HepG2 (cell line): Measurements from ENCODE around the gene APEX1. TPM values are rescaled to one million over a fixed set of nuclear protein-coding genes. Genes with fewer than 3 reads are reported as not detected.
A peak's percentile ranks its signal among the peaks of the same experiment; 100 is the strongest.

ENCODE experiments used
- BCL6 ChIP-seq: IDR thresholded peaks from 2 replicates; pipeline ENCODE4 v1.6.1; 2016; ENCODE audit warnings: missing genetic modification reagents, missing compliant biosample characterization
- DPF2 ChIP-seq: sonication (generic); formaldehyde crosslinking; IDR thresholded peaks from 2 replicates; pipeline ENCODE4 v1.4.0; 2020; ENCODE audit warnings: mild to moderate bottlenecking, low read depth, missing genetic modification reagents, borderline replicate concordance
- ELF3 ChIP-seq: IDR thresholded peaks from 2 replicates; pipeline ENCODE4 v1.6.1; 2016; ENCODE audit warnings: missing genetic modification reagents, missing compliant biosample characterization
- GLMP ChIP-seq: sonication (generic); formaldehyde crosslinking; IDR thresholded peaks from 2 replicates; pipeline ENCODE4 v1.9.0; 2021; ENCODE audit warnings: missing genetic modification reagents, mild to moderate bottlenecking, borderline replicate concordance
- HES4 ChIP-seq: sonication (generic); formaldehyde crosslinking; IDR thresholded peaks from 2 replicates; pipeline ENCODE4 v1.9.0; 2021; ENCODE audit warnings: mild to moderate bottlenecking, missing genetic modification reagents, borderline replicate concordance
- HNF4A ChIP-seq: sonication (generic); formaldehyde crosslinking; IDR thresholded peaks from 2 replicates; pipeline ENCODE4 v1.4.0; 2020; ENCODE audit warnings: missing genetic modification reagents
- JUN ChIP-seq: sonication (generic); formaldehyde crosslinking; IDR thresholded peaks from 2 replicates; pipeline ENCODE4 v1.4.0; 2020; ENCODE audit warnings: mild to moderate bottlenecking, missing genetic modification reagents
- JUNB ChIP-seq: sonication (generic); formaldehyde crosslinking; IDR thresholded peaks from 2 replicates; pipeline ENCODE4 v1.8.0; 2022; ENCODE audit warnings: missing genetic modification reagents, mild to moderate bottlenecking, borderline replicate concordance
- MIXL1 ChIP-seq: IDR thresholded peaks from 2 replicates; pipeline ENCODE4 v1.6.1; 2016
- NFIC ChIP-seq: IDR thresholded peaks from 2 replicates; pipeline ENCODE4 v1.6.1; 2012; ENCODE audit warnings: mild to moderate bottlenecking, low read length, inconsistent platforms
- NPAS2 ChIP-seq: sonication (generic); formaldehyde crosslinking; IDR thresholded peaks from 2 replicates; pipeline ENCODE4 v1.8.0; 2022; ENCODE audit warnings: mild to moderate bottlenecking, missing genetic modification reagents, borderline replicate concordance
- NR2F2 ChIP-seq: IDR thresholded peaks from 2 replicates; pipeline ENCODE4 v1.6.1; 2012; ENCODE audit warnings: low read depth, inconsistent platforms, borderline replicate concordance
- NRL ChIP-seq: sonication (generic); formaldehyde crosslinking; IDR thresholded peaks from 2 replicates; pipeline ENCODE4 v1.5.0; 2020; ENCODE audit warnings: missing genetic modification reagents, mild to moderate bottlenecking, moderate library complexity, borderline replicate concordance
- RBM39 ChIP-seq: fragments of 200-400 bp; formaldehyde crosslinking; IDR thresholded peaks from one replicate; pipeline ENCODE4 v1.6.1; 2018; ENCODE audit warnings: antibody characterized with exemption, mild to moderate bottlenecking, low read depth, low read length; ENCODE audit not compliant: poor library complexity, severe bottlenecking
- REL ChIP-seq: sonication (generic); formaldehyde crosslinking; conservative IDR thresholded peaks from 2 replicates; pipeline ENCODE4 v1.8.0; 2022; ENCODE audit warnings: mild to moderate bottlenecking, missing genetic modification reagents, moderate library complexity
- ZBTB20 ChIP-seq: sonication (generic); formaldehyde crosslinking; IDR thresholded peaks from 2 replicates; pipeline ENCODE4 v1.8.1; 2023; ENCODE audit warnings: missing genetic modification reagents, low read depth, mild to moderate bottlenecking, borderline replicate concordance
- ZBTB38 ChIP-seq: sonication (generic); formaldehyde crosslinking; IDR thresholded peaks from 2 replicates; pipeline ENCODE4 v1.5.1; 2020; ENCODE audit warnings: mild to moderate bottlenecking, missing genetic modification reagents
- ZIK1 ChIP-seq: sonication (generic); formaldehyde crosslinking; IDR thresholded peaks from 2 replicates; pipeline ENCODE4 v1.5.0; 2020; ENCODE audit warnings: mild to moderate bottlenecking, low read depth, missing genetic modification reagents, borderline replicate concordance
- ZKSCAN5 ChIP-seq: sonication (generic); formaldehyde crosslinking; IDR thresholded peaks from 2 replicates; pipeline ENCODE4 v1.5.1; 2020; ENCODE audit warnings: mild to moderate bottlenecking, missing genetic modification reagents
- ZNF446 ChIP-seq: sonication (generic); formaldehyde crosslinking; IDR thresholded peaks from 2 replicates; pipeline ENCODE4 v1.5.0; 2020; ENCODE audit warnings: mild to moderate bottlenecking, missing genetic modification reagents
- ZNF501 ChIP-seq: sonication (generic); formaldehyde crosslinking; IDR thresholded peaks from 2 replicates; pipeline ENCODE4 v1.5.1; 2020; ENCODE audit warnings: mild to moderate bottlenecking, moderate library complexity, missing genetic modification reagents
- ZNF691 ChIP-seq: sonication (generic); formaldehyde crosslinking; IDR thresholded peaks from 2 replicates; pipeline ENCODE4 v1.4.0; 2020; ENCODE audit warnings: missing genetic modification reagents, low read depth, mild to moderate bottlenecking, borderline replicate concordance
- ZNF878 ChIP-seq: sonication (generic); formaldehyde crosslinking; IDR thresholded peaks from 2 replicates; pipeline ENCODE4 v1.8.1; 2023; ENCODE audit warnings: mild to moderate bottlenecking, missing genetic modification reagents, moderate library complexity
- polyA plus RNA-seq, 8 experiments: library from polyadenylated mRNA; depleted of rRNA in 3 of 8; stranded (reverse) in 7 of 8; unstranded in 1 of 8; fragments of >200 nt; fragmentation: Illumina TruSeq in 4 of 8; extraction: Trizol in 4 of 8; gene quantifications; 2 replicates each; pipeline versions ENCODE4 v1.2.1 to v1.2.3, GENCODE V29; 2011 to 2016; ENCODE audit warnings: low read depth in 4 of 8, missing spikeins in 1 of 8, mixed read lengths in 1 of 8; ENCODE audit not compliant: insufficient read depth in 1 of 8
- total RNA-seq, 5 experiments: library from RNA; depleted of rRNA; stranded (reverse); fragments of >200 nt; fragmentation: Illumina TruSeq; extraction: Trizol; gene quantifications; 2 replicates each; pipeline ENCODE4 v1.2.3, GENCODE V29; 2016; ENCODE audit warnings: low read depth in 1 of 5
- TF ChIP-seq, protein P1 (sequence below): sonication (generic); formaldehyde crosslinking; conservative IDR thresholded peaks from 2 replicates; pipeline ENCODE4 v1.8.0; 2022; ENCODE audit warnings: mild to moderate bottlenecking, moderate library complexity, missing genetic modification reagents

The APEX1 gene
- total and polyA plus RNA-seq, 2 of the 13 experiments (the other 11 are each of a cell fraction or from before 2014, with no cell fraction given) = 171 to 405 TPM

GRCh38 chr14:20429801-20430669 lies 25.0 kb upstream of the APEX1 start (continued):
- peak; percentile 90 for TF ChIP-seq NR2F2
- peak; percentile 64; the same call in 1 of the 2 replicates for TF ChIP-seq ZBTB20 (CRISPR knock-in tag)
- peak; percentile 52; the same call in 1 of the 2 replicates for TF ChIP-seq ELF3
- TF ChIP-seq MIXL1 (CRISPR knock-in tag) = 0 out of 2 replicates have a peak, but pooled peaks have one; percentile 52
- TF ChIP-seq, protein P1, sequence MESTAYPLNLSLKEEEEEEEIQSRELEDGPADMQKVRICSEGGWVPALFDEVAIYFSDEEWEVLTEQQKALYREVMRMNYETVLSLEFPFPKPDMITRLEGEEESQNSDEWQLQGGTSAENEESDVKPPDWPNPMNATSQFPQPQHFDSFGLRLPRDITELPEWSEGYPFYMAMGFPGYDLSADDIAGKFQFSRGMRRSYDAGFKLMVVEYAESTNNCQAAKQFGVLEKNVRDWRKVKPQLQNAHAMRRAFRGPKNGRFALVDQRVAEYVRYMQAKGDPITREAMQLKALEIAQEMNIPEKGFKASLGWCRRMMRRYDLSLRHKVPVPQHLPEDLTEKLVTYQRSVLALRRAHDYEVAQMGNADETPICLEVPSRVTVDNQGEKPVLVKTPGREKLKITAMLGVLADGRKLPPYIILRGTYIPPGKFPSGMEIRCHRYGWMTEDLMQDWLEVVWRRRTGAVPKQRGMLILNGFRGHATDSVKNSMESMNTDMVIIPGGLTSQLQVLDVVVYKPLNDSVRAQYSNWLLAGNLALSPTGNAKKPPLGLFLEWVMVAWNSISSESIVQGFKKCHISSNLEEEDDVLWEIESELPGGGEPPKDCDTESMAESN (CRISPR knock-in tag) = 0 out of 2 replicates have a peak, but pooled peaks have one; percentile 34
- TF ChIP-seq ZNF501 (CRISPR knock-in tag) = peak; percentile 81
- peak; percentile 87 for TF ChIP-seq ZNF691 (CRISPR knock-in tag)
- no peak for TF ChIP-seq GLMP (CRISPR knock-in tag)
- 0 out of 2 replicates have a peak, but pooled peaks have one; percentile 55 for TF ChIP-seq HES4 (CRISPR knock-in tag)
- no peak for TF ChIP-seq REL (CRISPR knock-in tag)
- no peak for TF ChIP-seq JUN (CRISPR knock-in tag)
- TF ChIP-seq ZNF446 = peak; percentile 71; the same call in 1 of the 2 replicates
- peak; percentile 50 for TF ChIP-seq HNF4A (CRISPR knock-in tag)
- peak; percentile 45 for TF ChIP-seq RBM39
- 0 out of 2 replicates have a peak, but pooled peaks have one; percentile 66 for TF ChIP-seq ZIK1 (CRISPR knock-in tag)
- TF ChIP-seq JUNB (CRISPR knock-in tag) = no peak
- TF ChIP-seq NFIC = peak; percentile 52; the same call in 1 of the 2 replicates
- TF ChIP-seq NRL = no peak
- no peak for TF ChIP-seq ZKSCAN5 (CRISPR knock-in tag)
- peak; percentile 70 for TF ChIP-seq BCL6 (CRISPR knock-in tag)
- TF ChIP-seq DPF2 (CRISPR knock-in tag) = no peak
- TF ChIP-seq ZNF878 (CRISPR knock-in tag) = no peak
- TF ChIP-seq ZBTB38 (CRISPR knock-in tag) = peak; percentile 59; the same call in 1 of the 2 replicates
- TF ChIP-seq NPAS2 = no peak
